Calu3 (cell line): Measurements from ENCODE around the gene GAS2L1. TPM values are rescaled to one million over a fixed set of nuclear protein-coding genes. Genes with fewer than 3 reads are reported as not detected.

ENCODE experiments used
- BruUV-seq: library from RNA; stranded (reverse); fragments of 400-500 nt; replicated peaks from 2 replicates; lab custom pipeline; 2021; lab: Mats Ljungman, UMichigan
- CTCF ChIA-PET: fragments of 300-600 bp; sonication (Branson Sonifier 250); formaldehyde crosslinking; loops from one replicate; lab custom pipeline; 2022; ENCODE audit warnings: antibody characterized with exemption; lab: Charles Lee
- DNase-seq: peaks from one replicate; pipeline ENCODE4 v3.0.0; 2022
- H3K27ac Mint-ChIP-seq: one replicate; pipeline ENCODE4 v1.8.0; 2022; ENCODE audit warnings: mixed read lengths; ENCODE audit not compliant: unreplicated experiment
- H3K27me3 Mint-ChIP-seq: one replicate; pipeline ENCODE4 v1.8.0; 2022; ENCODE audit warnings: mixed read lengths; ENCODE audit not compliant: unreplicated experiment
- H3K36me3 Mint-ChIP-seq: one replicate; pipeline ENCODE4 v1.8.0; 2022; ENCODE audit warnings: mild to moderate bottlenecking, moderate library complexity, mixed read lengths; ENCODE audit not compliant: insufficient read depth, unreplicated experiment
- H3K4me1 Mint-ChIP-seq: one replicate; pipeline ENCODE4 v1.8.0; 2022; ENCODE audit warnings: mild to moderate bottlenecking, low read depth, mixed read lengths; ENCODE audit not compliant: unreplicated experiment
- H3K4me3 Mint-ChIP-seq: one replicate; pipeline ENCODE4 v1.8.0; 2022; ENCODE audit warnings: mild to moderate bottlenecking, low read depth, moderate library complexity, mixed read lengths; ENCODE audit not compliant: unreplicated experiment
- H3K9me3 Mint-ChIP-seq: one replicate; pipeline ENCODE4 v1.8.0; 2022; ENCODE audit warnings: low read depth, mixed read lengths; ENCODE audit not compliant: unreplicated experiment
- CTCF ChIP-seq: fragments of 200-600 bp; IDR thresholded peaks from one replicate; pipeline ENCODE4 v1.8.0; 2022; ENCODE audit warnings: antibody characterized with exemption; ENCODE audit not compliant: unreplicated experiment
- intact Hi-C: fragments of 100-400 bp; cut with micrococcal nuclease; formaldehyde crosslinking; loops from one replicate; pipeline ENCODE4 v1.10.0; 2022; ENCODE audit not compliant: unreplicated experiment
- total RNA-seq: library from RNA; stranded (reverse); gene quantifications from 2 replicates; pipeline ENCODE4 v1.2.3, GENCODE V29; 2022

Gene GAS2L1
- total RNA-seq, 1 experiment from 2014 or later, result 16.9 TPM

GRCh38 chr22:29325356-29325755 is 18.9 kb downstream of the GAS2L1 start:
- intact Hi-C loops, result no loop called here
- DNase-seq, result no peak
- no peaks in the 10 kb centered on the region for H3K9me3 Mint-ChIP-seq
- CTCF ChIA-PET, result no interaction called here
- no peak for TF ChIP-seq CTCF
- H3K36me3 Mint-ChIP-seq, result peaks cover 28% of the 10 kb centered on the region
- H3K27me3 Mint-ChIP-seq, result no peaks in the 10 kb centered on the region
- no peaks in the 10 kb centered on the region for H3K4me1 Mint-ChIP-seq
- H3K27ac Mint-ChIP-seq, result no peak overlapping the region
- no TSS peak for BruUV-seq
- H3K4me3 Mint-ChIP-seq, result no peak overlapping the region

- TF ChIP-seq CTCF, result no peak
- CTCF ChIA-PET, result interaction anchor here (0.6 kb wide), 1 partner anchor 926 kb away, joined by 3 read pairs; no protein-coding TSS in a partner anchor
- Mint-ChIP-seq H3K27me3 (no peaks in the 10 kb centered on the region), H3K4me1 (no peaks in the 10 kb centered on the region), H3K9me3 (no peaks in the 10 kb centered on the region), H3K27ac (no peak overlapping the region), H3K4me3 (no peak overlapping the region), H3K36me3 (peaks cover 33% of the 10 kb centered on the region)
- BruUV-seq, result no TSS peak
- no peak for DNase-seq
- intact Hi-C loops, result no loop called here
Observed at GRCh38 chr22:29325785-29326315, 19.4 kb downstream of the GAS2L1 start.

- H3K27ac Mint-ChIP-seq, result no peak overlapping the region
Observed at GRCh38 chr22:29326481-29326880, 20.0 kb downstream of the GAS2L1 start.

GRCh38 chr22:29327089-29327764 is 20.8 kb downstream of the GAS2L1 start:
- no peak for TF ChIP-seq CTCF
- no peaks in the 10 kb centered on the region for H3K4me1 Mint-ChIP-seq
- DNase-seq, result no peak
- H3K9me3 Mint-ChIP-seq, result no peaks in the 10 kb centered on the region
- no peak overlapping the region for H3K4me3 Mint-ChIP-seq
- intact Hi-C loops, result no loop called here
- CTCF ChIA-PET, result no interaction called here
- no TSS peak for BruUV-seq
- H3K27me3 Mint-ChIP-seq, result no peaks in the 10 kb centered on the region
- no peak overlapping the region for H3K27ac Mint-ChIP-seq
- H3K36me3 Mint-ChIP-seq, result peaks cover 36% of the 10 kb centered on the region

More at GRCh38 chr22:29326481-29326880, 20.0 kb downstream of the GAS2L1 start:
- no peak for DNase-seq
- TF ChIP-seq CTCF, result no peak
- no peaks in the 10 kb centered on the region for H3K9me3 Mint-ChIP-seq
- H3K4me1 Mint-ChIP-seq, result no peaks in the 10 kb centered on the region
- intact Hi-C loops, result no loop called here
- BruUV-seq, result no TSS peak
- CTCF ChIA-PET, result interaction anchor here (0.6 kb wide), 1 partner anchor 926 kb away, joined by 3 read pairs; no protein-coding TSS in a partner anchor
- H3K4me3 Mint-ChIP-seq, result no peak overlapping the region
- peaks cover 36% of the 10 kb centered on the region for H3K36me3 Mint-ChIP-seq
- H3K27me3 Mint-ChIP-seq, result no peaks in the 10 kb centered on the region
